K562 (cell line): Measurements from ENCODE around the gene SSBP1. TPM values are rescaled to one million over a fixed set of nuclear protein-coding genes. Genes with fewer than 3 reads are reported as not detected.

Source experiments
- EHMT2 ChIP-seq: fragments of 450-650 bp; IDR thresholded peaks from 2 replicates; pipeline ENCODE4 v1.6.1; 2018; ENCODE audit warnings: antibody characterized with exemption
- HDAC8 ChIP-seq: fragments of 450-650 bp; IDR thresholded peaks from 2 replicates; pipeline ENCODE4 v1.6.1; 2016; ENCODE audit warnings: mild to moderate bottlenecking, missing genetic modification characterization, moderate library complexity, missing compliant biosample characterization
- MXI1 ChIP-seq: IDR thresholded peaks from 2 replicates; pipeline ENCODE4 v1.6.1; 2011; ENCODE audit warnings: low read depth, mild to moderate bottlenecking, improper control_type of control experiment, low read length
- NUFIP1 ChIP-seq: fragments of 450-650 bp; IDR thresholded peaks from 2 replicates; pipeline ENCODE4 v1.6.1; 2018; ENCODE audit not compliant: partially characterized antibody
- POLR2AphosphoS2 ChIP-seq: IDR thresholded peaks from 2 replicates; pipeline ENCODE4 v1.6.1; 2012; ENCODE audit warnings: low read length, improper control_type of control experiment
- RHOXF2B ChIP-seq: fragments of 250-450 bp; sonication (Bioruptor Pico); conservative IDR thresholded peaks from 2 replicates; pipeline ENCODE4 v1.5.1; 2021
- SAFB ChIP-seq: fragments of 200-400 bp; formaldehyde crosslinking; IDR thresholded peaks from 2 replicates; pipeline ENCODE4 v1.6.1; 2017; ENCODE audit warnings: low read depth, low read length, borderline replicate concordance
- SLC30A9 ChIP-seq: fragments of 250-450 bp; sonication (Bioruptor Pico); IDR thresholded peaks from 2 replicates; pipeline ENCODE4 v1.8.0; 2022; ENCODE audit warnings: mild to moderate bottlenecking, moderate library complexity
- TAF15 ChIP-seq: fragments of 200-400 bp; formaldehyde crosslinking; IDR thresholded peaks from 2 replicates; pipeline ENCODE4 v1.6.1; 2017; ENCODE audit warnings: mild to moderate bottlenecking, low read depth, low read length, moderate library complexity
- ZBTB1 ChIP-seq: sonication (generic); formaldehyde crosslinking; IDR thresholded peaks from 2 replicates; pipeline ENCODE4 v1.8.1; 2023; ENCODE audit warnings: missing genetic modification reagents, low read depth, mild to moderate bottlenecking, borderline replicate concordance
- ZFPM2 ChIP-seq: fragments of 250-450 bp; sonication (Bioruptor Pico); IDR thresholded peaks from 2 replicates; pipeline ENCODE4 v1.5.1; 2022; ENCODE audit warnings: mild to moderate bottlenecking
- ZNF316 ChIP-seq: fragments of 450-650 bp; IDR thresholded peaks from 2 replicates; pipeline ENCODE4 v1.6.1; 2016
- ZNF449 ChIP-seq: fragments of 250-450 bp; sonication (Bioruptor Pico); IDR thresholded peaks from 2 replicates; pipeline ENCODE4 v1.8.0; 2022; ENCODE audit warnings: moderate library complexity, mild to moderate bottlenecking, inconsistent platforms
- ZNF586 ChIP-seq: fragments of 450-650 bp; formaldehyde crosslinking; conservative IDR thresholded peaks from 2 replicates; pipeline ENCODE4 v1.4.0; 2020; ENCODE audit warnings: mild to moderate bottlenecking, moderate library complexity
- ZNF785 ChIP-seq: fragments of 250-450 bp; sonication (Bioruptor Pico); IDR thresholded peaks from 2 replicates; pipeline ENCODE4 v1.4.0; 2020; ENCODE audit warnings: mild to moderate bottlenecking
- polyA plus RNA-seq, 8 experiments: library from polyadenylated mRNA; depleted of rRNA in 4 of 8; stranded (reverse) in 5 of 8; unstranded in 3 of 8; fragments of >200 nt; fragmentation: Nextera tagmentation in 2 of 8; fragmentation: Illumina TruSeq in 1 of 8; extraction: Ambion mirVana in 2 of 8; extraction: Trizol in 1 of 8; gene quantifications; 2 replicates each; pipeline versions ENCODE4 v1.2.1 to v1.2.3, GENCODE V29; 2011 to 2014; ENCODE audit warnings: inconsistent platforms in 1 of 8, missing spikeins in 1 of 8
- total RNA-seq, 7 experiments: library from RNA; depleted of rRNA in 6 of 7; stranded (reverse); fragments of >200 nt in 6 of 7; fragmentation: Illumina TruSeq in 2 of 7; extraction: Trizol in 2 of 7; gene quantifications; 2 replicates each; pipeline versions ENCODE4 v1.2.1 to v1.2.3, GENCODE V29; 2011 to 2021; ENCODE audit warnings: low replicate concordance in 1 of 7
- TF ChIP-seq, protein P1 (sequence below): sonication (generic); formaldehyde crosslinking; IDR thresholded peaks from 2 replicates; pipeline ENCODE4 v1.8.0; 2022; ENCODE audit warnings: mild to moderate bottlenecking, missing genetic modification reagents
- TF ChIP-seq, protein P2 (sequence below): fragments of 450-650 bp; conservative IDR thresholded peaks from 2 replicates; pipeline ENCODE4 v1.6.1; 2016; ENCODE audit warnings: missing genetic modification characterization, low read depth, mild to moderate bottlenecking, missing compliant biosample characterization, moderate library complexity
- TF ChIP-seq, protein P3 (sequence below): fragments of 250-450 bp; sonication (Bioruptor Pico); IDR thresholded peaks from 2 replicates; pipeline ENCODE4 v1.9.0; 2021; ENCODE audit warnings: mild to moderate bottlenecking, inconsistent platforms

Gene SSBP1
- total and polyA plus RNA-seq, 9 of the 15 experiments (the other 6 are each of a cell fraction or from before 2014, with no cell fraction given): 404 to 1,996 (median 835) TPM

DNA sequence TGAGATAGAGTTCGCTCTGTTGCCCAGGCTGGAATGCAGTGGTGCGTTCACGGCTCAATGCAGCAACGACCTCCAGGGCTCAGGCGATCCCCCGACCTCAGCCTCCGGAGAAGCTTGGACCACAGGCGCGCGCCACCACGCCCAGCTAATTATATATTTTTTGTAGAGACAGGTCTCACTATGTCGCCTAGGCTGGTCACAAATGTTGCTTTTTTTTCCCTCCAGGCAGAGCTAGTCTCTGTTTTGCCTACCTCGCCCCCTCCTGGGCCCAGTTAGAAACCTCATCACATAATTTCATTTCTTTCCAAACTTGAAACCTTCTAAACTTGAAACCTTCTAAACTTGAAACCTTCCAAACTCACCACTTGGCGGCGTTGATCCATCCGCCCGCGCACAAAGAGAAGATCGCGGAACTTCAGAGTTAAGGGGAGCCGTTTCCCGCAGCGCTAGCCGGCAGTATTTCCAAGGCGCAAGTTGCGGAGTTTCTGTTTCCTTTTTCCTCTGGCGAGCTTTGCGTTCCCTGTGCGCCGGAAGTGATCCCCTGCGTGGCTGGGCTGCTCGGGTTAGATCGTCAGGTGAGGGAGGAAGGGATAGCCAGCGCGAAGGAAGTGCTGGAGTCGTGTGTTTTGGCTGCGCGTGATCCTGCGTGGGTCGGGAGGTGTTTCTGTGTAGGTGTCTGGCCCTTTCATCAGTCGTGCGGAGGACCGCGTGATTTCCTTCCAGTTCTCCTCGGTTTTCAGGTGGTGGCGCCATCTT, at the start of gene SSBP1 (continued):
- no peak for TF ChIP-seq ZNF586 (CRISPR knock-in tag)
- peak; percentile 89; the same call in 1 of the 2 replicates for TF ChIP-seq POLR2AphosphoS2
- TF ChIP-seq MXI1: peak; percentile 46; the same call in 1 of the 2 replicates
- peak; percentile 69 for TF ChIP-seq HDAC8 (tag)
- peak; percentile 90 for TF ChIP-seq EHMT2
- TF ChIP-seq NUFIP1: no peak
- no peak for TF ChIP-seq TAF15
- TF ChIP-seq, protein P1, sequence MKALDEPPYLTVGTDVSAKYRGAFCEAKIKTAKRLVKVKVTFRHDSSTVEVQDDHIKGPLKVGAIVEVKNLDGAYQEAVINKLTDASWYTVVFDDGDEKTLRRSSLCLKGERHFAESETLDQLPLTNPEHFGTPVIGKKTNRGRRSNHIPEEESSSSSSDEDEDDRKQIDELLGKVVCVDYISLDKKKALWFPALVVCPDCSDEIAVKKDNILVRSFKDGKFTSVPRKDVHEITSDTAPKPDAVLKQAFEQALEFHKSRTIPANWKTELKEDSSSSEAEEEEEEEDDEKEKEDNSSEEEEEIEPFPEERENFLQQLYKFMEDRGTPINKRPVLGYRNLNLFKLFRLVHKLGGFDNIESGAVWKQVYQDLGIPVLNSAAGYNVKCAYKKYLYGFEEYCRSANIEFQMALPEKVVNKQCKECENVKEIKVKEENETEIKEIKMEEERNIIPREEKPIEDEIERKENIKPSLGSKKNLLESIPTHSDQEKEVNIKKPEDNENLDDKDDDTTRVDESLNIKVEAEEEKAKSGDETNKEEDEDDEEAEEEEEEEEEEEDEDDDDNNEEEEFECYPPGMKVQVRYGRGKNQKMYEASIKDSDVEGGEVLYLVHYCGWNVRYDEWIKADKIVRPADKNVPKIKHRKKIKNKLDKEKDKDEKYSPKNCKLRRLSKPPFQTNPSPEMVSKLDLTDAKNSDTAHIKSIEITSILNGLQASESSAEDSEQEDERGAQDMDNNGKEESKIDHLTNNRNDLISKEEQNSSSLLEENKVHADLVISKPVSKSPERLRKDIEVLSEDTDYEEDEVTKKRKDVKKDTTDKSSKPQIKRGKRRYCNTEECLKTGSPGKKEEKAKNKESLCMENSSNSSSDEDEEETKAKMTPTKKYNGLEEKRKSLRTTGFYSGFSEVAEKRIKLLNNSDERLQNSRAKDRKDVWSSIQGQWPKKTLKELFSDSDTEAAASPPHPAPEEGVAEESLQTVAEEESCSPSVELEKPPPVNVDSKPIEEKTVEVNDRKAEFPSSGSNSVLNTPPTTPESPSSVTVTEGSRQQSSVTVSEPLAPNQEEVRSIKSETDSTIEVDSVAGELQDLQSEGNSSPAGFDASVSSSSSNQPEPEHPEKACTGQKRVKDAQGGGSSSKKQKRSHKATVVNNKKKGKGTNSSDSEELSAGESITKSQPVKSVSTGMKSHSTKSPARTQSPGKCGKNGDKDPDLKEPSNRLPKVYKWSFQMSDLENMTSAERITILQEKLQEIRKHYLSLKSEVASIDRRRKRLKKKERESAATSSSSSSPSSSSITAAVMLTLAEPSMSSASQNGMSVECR (CRISPR knock-in tag): peak; percentile 94
- TF ChIP-seq, protein P2, sequence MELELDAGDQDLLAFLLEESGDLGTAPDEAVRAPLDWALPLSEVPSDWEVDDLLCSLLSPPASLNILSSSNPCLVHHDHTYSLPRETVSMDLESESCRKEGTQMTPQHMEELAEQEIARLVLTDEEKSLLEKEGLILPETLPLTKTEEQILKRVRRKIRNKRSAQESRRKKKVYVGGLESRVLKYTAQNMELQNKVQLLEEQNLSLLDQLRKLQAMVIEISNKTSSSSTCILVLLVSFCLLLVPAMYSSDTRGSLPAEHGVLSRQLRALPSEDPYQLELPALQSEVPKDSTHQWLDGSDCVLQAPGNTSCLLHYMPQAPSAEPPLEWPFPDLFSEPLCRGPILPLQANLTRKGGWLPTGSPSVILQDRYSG (tag): no peak; the same call in 1 of the 2 replicates
- TF ChIP-seq SLC30A9 (CRISPR knock-in tag): no peak
- TF ChIP-seq ZNF316: peak; percentile 68
- TF ChIP-seq ZNF785 (CRISPR knock-in tag): no peak
- TF ChIP-seq ZNF449 (CRISPR knock-in tag): 0 out of 2 replicates have a peak, but pooled peaks have one; percentile 49
- peak; percentile 87 for TF ChIP-seq ZBTB1 (CRISPR knock-in tag)
- TF ChIP-seq ZFPM2 (CRISPR knock-in tag): no peak
- TF ChIP-seq RHOXF2B (CRISPR knock-in tag): no peak
- peak; percentile 73; the same call in 1 of the 2 replicates for TF ChIP-seq SAFB
- TF ChIP-seq, protein P3, sequence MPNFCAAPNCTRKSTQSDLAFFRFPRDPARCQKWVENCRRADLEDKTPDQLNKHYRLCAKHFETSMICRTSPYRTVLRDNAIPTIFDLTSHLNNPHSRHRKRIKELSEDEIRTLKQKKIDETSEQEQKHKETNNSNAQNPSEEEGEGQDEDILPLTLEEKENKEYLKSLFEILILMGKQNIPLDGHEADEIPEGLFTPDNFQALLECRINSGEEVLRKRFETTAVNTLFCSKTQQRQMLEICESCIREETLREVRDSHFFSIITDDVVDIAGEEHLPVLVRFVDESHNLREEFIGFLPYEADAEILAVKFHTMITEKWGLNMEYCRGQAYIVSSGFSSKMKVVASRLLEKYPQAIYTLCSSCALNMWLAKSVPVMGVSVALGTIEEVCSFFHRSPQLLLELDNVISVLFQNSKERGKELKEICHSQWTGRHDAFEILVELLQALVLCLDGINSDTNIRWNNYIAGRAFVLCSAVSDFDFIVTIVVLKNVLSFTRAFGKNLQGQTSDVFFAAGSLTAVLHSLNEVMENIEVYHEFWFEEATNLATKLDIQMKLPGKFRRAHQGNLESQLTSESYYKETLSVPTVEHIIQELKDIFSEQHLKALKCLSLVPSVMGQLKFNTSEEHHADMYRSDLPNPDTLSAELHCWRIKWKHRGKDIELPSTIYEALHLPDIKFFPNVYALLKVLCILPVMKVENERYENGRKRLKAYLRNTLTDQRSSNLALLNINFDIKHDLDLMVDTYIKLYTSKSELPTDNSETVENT: 0 out of 2 replicates have a peak, but pooled peaks have one; percentile 29
